Erythroblast (primary cell): Measurements from ENCODE around the gene TEAD1.

Experiments used
- GATA1 ChIP-seq: IDR thresholded peaks from 2 replicates; pipeline ENCODE4 v1.6.1; 2011; ENCODE audit warnings: low read depth, mild to moderate bottlenecking, control low read depth, low read length, moderate library complexity
- POLR2A ChIP-seq: IDR thresholded peaks from 2 replicates; pipeline ENCODE4 v1.6.1; 2011; ENCODE audit warnings: mild to moderate bottlenecking, low read length

GRCh38 chr11:12749442-12749841, 75.2 kb downstream of the TEAD1 start:
- no peak for TF ChIP-seq POLR2A
- TF ChIP-seq GATA1, result no peak
